Measurements from ENCODE around the gene PPA1. TPM values are rescaled to one million over a fixed set of nuclear protein-coding genes. Genes with fewer than 3 reads are reported as not detected.

PPA1 gene
- total and polyA plus RNA-seq, 12 donors = 96.9 to 600 (median 162) TPM

DNA sequence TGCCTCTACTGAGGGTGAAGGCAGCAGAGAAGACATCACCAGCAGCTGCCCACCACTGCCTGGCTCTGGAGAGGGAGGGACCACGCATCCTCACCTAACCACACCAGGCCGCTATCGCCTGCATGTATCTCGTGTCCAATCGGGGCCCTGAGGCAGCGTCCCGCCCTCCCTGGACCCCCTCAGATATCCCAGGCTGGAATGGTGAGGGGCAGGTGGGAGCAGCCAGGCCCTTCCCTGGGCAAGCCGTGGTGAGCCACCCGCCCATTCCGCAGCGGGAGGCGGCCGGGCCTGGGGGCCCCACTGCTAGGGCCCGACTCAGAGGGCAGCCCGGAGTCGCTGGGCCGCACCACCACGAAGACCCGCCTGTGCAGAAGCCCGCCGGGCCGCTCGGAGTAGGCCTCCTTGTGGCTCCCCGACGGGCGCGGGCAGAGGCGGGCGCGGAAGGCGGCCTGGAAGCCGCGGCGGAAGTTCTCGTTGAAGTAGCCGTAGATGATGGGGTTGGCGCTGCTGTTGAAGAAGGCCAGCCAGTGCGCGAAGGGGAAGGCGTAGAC is 21.6 kb upstream of the PPA1 start:
- H3K9me3 ChIP-seq (replicated peaks in 1 of 3) = no peaks in the 10 kb centered on the region
- H3K36me3 ChIP-seq (replicated peaks in 1 of 2) = no peaks in the 10 kb centered on the region
- WGBS, 4 donors = 46 to 100% (median 52%) methylated on average over 7 to 40 of the region's 40 CpGs
- no peak overlapping the region for H3K27ac ChIP-seq
- no peaks in the 10 kb centered on the region for H3K4me1 ChIP-seq (replicated peaks in 1 of 2)
- peaks cover 16% of the 10 kb centered on the region for H3K27me3 ChIP-seq
- no peak overlapping the region for H3K4me3 ChIP-seq
- intact Hi-C loops (cut with DNase I) = no loop called here
- TF ChIP-seq, protein P1, sequence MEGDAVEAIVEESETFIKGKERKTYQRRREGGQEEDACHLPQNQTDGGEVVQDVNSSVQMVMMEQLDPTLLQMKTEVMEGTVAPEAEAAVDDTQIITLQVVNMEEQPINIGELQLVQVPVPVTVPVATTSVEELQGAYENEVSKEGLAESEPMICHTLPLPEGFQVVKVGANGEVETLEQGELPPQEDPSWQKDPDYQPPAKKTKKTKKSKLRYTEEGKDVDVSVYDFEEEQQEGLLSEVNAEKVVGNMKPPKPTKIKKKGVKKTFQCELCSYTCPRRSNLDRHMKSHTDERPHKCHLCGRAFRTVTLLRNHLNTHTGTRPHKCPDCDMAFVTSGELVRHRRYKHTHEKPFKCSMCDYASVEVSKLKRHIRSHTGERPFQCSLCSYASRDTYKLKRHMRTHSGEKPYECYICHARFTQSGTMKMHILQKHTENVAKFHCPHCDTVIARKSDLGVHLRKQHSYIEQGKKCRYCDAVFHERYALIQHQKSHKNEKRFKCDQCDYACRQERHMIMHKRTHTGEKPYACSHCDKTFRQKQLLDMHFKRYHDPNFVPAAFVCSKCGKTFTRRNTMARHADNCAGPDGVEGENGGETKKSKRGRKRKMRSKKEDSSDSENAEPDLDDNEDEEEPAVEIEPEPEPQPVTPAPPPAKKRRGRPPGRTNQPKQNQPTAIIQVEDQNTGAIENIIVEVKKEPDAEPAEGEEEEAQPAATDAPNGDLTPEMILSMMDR (IDR thresholded peaks at IDR 0.05) = no peak
- TF ChIP-seq POLR2A (IDR thresholded peaks at IDR 0.05) = no peak
- no peak for DNase-seq

DNA sequence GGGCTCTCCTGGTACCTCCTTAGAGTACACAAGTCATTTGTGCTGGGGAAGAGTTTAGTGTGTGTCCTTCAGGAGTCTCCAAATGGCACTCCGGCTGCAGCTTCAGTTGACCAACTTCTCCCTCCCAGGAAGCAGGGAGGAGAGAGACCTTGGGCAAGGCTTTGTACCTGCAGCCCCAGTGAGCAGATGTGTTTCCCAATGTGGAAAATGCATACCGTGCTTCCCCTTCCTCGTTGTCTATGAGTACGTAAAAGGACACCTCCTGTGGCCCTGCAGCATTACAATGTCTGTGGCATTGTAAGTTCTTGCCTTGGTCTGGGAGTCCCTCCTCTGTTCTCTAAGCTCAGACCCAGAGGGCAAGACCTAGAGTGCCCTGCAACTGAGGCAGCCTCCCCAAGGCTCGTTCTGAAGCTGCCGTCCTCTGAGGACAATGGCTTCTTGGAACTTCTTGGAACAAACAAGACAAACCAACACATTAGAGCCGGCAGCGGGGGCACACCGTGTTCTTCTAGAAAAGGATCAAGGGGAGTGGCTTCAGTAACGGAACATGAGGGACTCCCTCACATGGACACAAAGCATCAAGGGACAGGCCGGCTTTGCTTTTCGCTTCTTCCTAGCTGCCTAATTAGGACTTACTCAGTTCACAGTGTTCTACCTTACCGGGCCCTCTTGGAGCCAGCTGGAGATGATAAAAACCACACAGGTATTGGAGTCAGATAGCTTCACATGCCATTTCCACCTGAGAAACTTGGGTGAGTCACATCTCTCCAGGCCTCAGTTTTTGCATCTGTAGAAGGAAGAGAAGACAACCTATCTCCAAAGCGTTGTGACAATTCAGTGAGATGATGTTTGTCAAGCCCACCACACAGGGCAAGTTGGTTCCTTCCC is 20.9 kb upstream of the PPA1 start:
- no peaks in the 10 kb centered on the region for H3K36me3 ChIP-seq (replicated peaks in 1 of 2)
- intact Hi-C loops (cut with DNase I) = no loop called here
- no peak for TF ChIP-seq POLR2A (IDR thresholded peaks at IDR 0.05)
- TF ChIP-seq, protein P1 (IDR thresholded peaks at IDR 0.05) = no peak
- H3K4me3 ChIP-seq = no peak overlapping the region
- H3K27me3 ChIP-seq = peaks cover 16% of the 10 kb centered on the region
- no peak for DNase-seq
- H3K27ac ChIP-seq = no peak overlapping the region
- WGBS, 4 donors = 87 to 92% (median 90%) methylated on average over 14 of the region's 14 CpGs
- no peaks in the 10 kb centered on the region for H3K4me1 ChIP-seq (replicated peaks in 1 of 2)
- H3K9me3 ChIP-seq (replicated peaks in 1 of 3) = no peaks in the 10 kb centered on the region

DNA sequence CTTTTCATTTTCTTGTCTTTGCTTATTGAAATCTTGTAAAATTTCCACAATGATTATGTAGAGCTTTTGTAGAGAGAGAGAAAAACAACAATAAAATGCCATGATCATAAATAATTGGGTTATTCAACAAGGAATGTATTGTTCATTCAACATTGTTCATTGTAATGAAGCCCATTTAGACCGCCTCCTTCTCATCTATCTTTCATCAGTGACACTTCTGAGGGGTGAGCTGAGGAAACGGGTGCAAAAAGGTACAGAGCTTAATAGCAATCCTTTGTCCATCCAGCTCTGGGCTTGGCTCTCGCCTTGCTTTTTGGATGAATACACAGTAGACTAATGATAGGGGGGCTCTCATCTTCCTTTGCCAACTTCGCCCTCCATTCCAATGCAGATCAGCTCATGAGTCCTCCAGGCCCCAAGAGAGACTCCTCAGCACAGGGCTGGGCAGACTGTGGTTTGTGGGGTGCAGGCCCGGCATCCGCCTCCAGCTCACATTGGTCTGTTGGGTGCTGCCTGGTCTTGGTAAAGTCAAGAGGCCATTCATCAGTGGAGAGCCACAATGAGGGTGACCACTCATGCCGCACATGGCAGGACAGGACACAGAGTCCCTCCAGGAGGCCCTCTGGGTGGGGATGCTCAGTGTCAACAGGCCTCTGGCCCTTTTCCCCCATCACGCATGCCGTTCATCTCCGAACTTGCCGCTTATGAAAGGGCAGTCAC is 17.9 kb upstream of the PPA1 start:
- no peak for DNase-seq
- H3K27ac ChIP-seq = no peak overlapping the region

More for the DNA sequence above, 17.9 kb upstream of the PPA1 start:
- H3K9me3 ChIP-seq (replicated peaks in 1 of 3) = no peaks in the 10 kb centered on the region
- TF ChIP-seq POLR2A (IDR thresholded peaks at IDR 0.05) = no peak
- TF ChIP-seq, protein P1 (IDR thresholded peaks at IDR 0.05) = no peak
- H3K4me1 ChIP-seq (replicated peaks in 1 of 2) = no peaks in the 10 kb centered on the region
- no peaks in the 10 kb centered on the region for H3K36me3 ChIP-seq (replicated peaks in 1 of 2)
- H3K27me3 ChIP-seq = peaks cover 13% of the 10 kb centered on the region
- WGBS, 4 donors = 86 to 95% (median 94%) methylated on average over 8 to 11 of the region's 11 CpGs
- H3K4me3 ChIP-seq = no peak overlapping the region
- intact Hi-C loops (cut with DNase I) = no loop called here
